ENCODE data around the gene DCLRE1C.
"Not testable (repeated sequence)": the region's sequence is repeated elsewhere in the genome, so short reads cannot be mapped to it uniquely, and the experiment has no call there.

The DCLRE1C gene

GRCh38 chr10:14954001-14954770 lies at the start of gene DCLRE1C:
DCLRE1C (minus strand) TSS chr10:14954096; CDS start chr10:14954010, 86 bp downstream.
- peak; percentile 95 for DNase-seq

DNA sequence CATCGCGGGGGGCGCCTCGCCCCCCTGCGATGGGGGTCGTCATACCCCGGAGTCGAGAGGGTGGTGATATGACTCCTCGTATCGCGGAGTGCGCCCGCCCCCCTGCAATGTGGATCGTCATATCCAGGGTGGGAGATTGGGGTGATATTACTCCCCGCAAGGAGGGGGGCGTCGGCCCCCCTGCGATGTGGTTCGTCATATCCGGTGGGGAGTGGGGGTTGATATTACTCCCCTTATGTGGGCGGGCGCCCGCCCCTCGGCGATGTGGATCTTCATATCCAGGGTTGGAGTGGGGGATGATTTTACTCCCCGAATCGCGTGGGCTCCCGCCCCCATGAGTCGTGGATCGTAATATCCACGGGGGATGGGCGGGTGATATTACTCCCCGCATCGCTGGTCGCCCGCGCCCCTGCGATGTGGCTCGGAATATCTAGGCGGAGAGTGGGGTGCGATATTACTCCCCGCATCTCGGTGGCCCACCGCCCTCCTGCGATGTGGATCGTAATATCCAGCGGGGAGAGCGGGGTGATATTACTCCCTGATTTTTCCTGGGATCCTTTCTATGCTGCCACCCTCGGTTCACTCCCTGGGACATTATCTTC lies 42.2 kb upstream of the DCLRE1C start:
- no peak for DNase-seq

GRCh38 chr10:14993500-14994455 lies 39.9 kb upstream of the DCLRE1C start:
- not testable (repeated sequence) for DNase-seq

DNA sequence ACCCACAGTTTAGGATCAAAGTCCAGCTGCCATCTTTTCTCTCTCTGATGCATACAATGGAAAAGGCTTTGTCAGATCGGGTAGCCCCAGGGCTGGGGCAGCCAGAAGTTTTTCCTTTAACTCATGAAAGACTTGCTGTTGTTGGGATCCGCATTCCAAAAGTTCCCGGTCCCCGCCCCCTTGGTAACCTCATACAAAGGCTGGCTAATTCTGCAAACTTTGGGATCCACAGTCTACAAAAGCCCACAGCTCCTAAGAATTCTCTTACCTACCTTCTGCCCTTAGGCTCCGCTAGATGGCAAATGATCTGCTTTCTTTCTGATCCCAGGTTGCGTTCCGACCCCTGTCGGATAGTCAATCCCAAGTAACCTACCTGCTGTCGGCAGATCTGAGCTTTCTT lies 38.4 kb upstream of the DCLRE1C start:
- DNase-seq, result not testable (repeated sequence)

GRCh38 chr10:14991035-14991749 lies 37.3 kb upstream of the DCLRE1C start:
- DNase-seq, result peak; percentile 36

- not testable (repeated sequence) for DNase-seq
These were observed 35.7 kb upstream of the DCLRE1C start for GRCh38 chr10:14989552-14989951.

- no peak for DNase-seq
These were observed 28.8 kb upstream of the DCLRE1C start for GRCh38 chr10:14982744-14983143.

GRCh38 chr10:14975672-14976273 lies 21.9 kb upstream of the DCLRE1C start:
- no peak for DNase-seq

DNA sequence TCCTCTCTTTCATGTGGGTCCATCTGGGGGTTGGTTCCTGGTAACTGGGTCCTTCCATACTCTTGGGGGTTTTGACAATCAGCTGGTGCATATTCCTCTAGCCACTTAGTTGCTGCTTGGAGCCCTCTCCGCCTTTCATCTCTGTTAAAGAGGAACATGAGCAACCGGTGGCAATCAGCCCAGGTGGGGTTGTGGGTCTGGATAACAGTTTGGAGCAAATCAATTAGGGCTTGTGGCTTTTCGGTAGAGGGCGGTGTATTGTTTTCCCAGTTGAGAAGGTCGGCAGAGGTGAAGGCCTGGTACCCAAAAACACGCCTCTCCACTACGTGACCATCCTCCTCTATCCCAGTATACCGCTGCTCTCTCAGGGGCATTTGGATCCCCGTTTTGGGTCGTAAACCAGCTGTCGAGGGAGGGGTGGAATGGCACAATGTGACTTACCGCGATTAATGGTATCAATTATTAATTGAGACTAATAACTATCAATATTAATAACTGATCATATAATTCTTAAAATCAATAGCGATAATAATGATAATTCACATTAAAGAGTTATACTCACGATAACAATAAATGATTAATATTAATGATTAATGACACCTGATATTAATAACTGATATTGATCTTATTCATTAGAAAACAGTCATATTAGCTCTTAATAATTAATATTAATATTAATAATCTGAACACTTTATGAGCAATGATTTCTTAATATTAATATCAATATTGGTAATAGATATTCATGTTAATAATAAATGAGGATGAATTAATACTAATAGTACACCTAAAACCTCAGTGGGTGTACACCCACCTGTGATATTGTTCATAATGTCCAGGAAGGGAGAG lies 20.5 kb upstream of the DCLRE1C start:
- DNase-seq, result not testable (repeated sequence)

DNA sequence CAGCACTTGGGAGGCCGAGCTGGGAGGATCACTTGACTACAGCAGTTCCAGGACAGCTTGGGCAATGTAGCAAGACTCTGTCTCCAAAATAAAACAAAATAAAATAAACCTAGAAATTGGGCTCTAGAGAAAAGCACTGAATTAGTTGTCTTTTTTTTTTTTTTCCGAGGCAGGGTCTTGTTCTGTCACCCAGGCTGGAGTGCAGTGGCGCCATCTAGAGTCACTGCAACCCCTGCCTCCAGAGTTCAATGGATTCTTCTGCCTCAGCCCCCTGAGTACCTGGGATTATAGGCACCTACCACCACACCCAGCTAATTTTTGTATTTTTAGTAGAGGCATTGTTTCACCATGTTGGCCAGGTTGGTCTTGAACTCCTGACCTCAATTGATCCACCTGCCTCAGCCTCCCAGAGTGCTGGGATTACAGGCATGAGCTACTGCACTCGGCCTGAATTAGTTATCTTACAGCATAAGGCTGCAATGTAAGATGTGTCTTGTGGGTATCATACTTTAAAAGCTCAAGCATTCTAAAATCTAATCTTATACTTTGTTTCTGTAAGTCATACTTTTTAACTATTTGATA lies 18.1 kb upstream of the DCLRE1C start:
- DNase-seq, result peak; percentile 39

- DNase-seq, result no peak
These were observed 14.0 kb upstream of the DCLRE1C start for GRCh38 chr10:14967897-14968296.

GRCh38 chr10:14959221-14960057 lies 5.5 kb upstream of the DCLRE1C start, which contains the start of gene MEIG1:
MEIG1 (plus strand) TSS chr10:14959388; CDS start chr10:14966469, 7,081 bp downstream.
- DNase-seq, result peak; percentile 85

DNA sequence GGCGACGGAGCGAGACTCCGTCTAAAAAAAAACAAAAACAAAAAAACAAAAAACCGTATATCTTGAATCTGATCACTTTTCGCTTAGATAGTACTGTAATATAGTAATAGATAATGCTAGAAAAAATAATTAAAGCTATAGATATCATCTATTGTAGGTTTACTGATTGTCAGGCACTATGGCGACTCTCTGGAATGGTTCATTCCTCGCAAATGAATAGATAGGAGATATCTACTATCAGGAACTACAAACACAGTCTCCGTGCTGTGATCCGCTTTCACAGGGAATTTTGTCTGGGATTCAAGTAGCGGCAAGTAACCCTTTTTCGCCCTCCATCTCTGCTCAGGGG lies 5.0 kb upstream of the DCLRE1C start:
- DNase-seq, result no peak

- no peak for DNase-seq
These were observed 1.0 kb upstream of the DCLRE1C start for GRCh38 chr10:14954934-14955333.

- DNase-seq, result peak; percentile 80
These were observed 384 bp downstream of the DCLRE1C start for GRCh38 chr10:14953424-14954000.

- no peak for DNase-seq
These were observed 959 bp downstream of the DCLRE1C start for GRCh38 chr10:14952851-14953423.

DNA sequence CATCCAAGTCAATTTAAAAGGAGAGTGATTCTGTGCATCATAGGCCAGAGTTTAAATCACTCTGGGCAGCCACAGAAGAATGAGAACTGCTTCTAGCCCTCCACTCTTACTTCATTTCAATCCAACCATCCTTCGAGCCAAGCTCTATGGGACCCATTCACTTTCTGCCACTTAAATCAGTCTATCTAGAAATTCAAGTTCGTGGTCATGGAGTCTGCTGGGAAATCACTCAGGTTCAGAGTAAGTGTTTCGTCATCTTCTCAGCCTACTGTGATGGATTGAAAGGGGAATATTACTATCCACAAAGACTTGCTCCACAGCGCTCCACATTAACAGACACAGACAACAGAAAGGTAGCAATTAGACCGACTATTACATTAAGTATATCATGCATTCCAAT lies 4.6 kb downstream of the DCLRE1C start:
- DNase-seq, result no peak

- no peak for DNase-seq
These were observed 6.6 kb downstream of the DCLRE1C start for GRCh38 chr10:14947268-14947667.

DNA sequence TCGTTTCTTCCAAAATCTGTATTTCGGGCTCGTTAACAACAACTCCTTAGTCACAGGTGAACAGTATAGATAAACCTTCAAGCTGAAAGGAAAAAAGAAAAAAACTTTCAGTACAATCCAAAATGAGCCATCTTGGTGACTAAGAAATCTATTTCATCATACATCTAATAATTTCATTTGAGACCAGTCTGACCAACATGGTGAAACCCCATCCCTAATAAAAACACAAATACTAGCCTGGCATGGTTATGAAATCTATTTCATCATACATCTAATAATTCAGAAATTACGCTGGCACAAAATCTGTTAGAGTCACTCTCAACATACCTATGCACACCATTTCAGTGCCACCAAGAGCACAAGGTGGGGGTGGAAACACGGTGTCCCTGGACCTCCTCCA lies 8.8 kb downstream of the DCLRE1C start:
- peak; percentile 74 for DNase-seq
